Measurements from ENCODE around the gene GGA1. TPM values are rescaled to one million over a fixed set of nuclear protein-coding genes. Genes with fewer than 3 reads are reported as not detected.
A peak's percentile ranks its signal among the peaks of the same experiment; 100 is the strongest.

The GGA1 gene
- total RNA-seq, 4 donors from 2014 or later = 37.8 to 46.5 (median 39.1) TPM

DNA sequence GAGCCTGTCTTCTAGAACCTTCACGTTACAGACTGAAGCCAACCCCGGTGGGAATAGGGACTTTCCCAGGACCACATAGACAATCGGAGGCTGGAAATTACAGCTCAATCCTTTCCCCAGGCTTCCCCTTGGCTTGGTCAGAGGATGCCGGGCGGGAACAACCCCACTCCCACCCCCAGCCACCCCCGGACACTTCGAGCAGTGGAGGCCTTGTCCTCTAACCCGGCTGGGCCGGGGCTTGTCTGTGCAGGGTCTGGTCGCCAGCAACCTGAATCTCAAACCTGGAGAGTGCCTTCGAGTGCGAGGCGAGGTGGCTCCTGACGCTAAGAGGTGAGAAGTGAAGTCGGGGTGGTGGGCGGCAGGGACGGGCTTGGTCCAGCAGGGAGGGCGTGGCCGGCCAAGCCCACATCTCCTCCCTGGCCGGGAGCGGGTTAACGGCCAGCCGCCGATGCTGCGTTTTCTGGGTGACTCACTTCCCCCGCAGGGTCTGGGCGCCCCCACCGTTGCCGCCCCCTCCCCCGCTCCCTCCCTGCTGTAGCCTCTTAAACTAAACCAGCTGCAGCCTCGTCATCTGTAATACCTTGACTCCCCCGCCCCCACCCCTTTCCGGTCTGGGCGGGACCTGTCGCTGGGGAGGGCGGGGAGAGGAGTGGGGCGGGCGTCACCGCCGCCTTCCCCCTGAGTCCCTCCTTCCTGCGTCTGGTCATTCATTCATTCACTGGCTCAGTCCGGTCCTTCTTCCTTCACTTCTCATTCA is 68.3 kb downstream of the GGA1 start:
- peaks cover 3 to 99% (median 29%) of the 10 kb centered on the region in 3 donors for H3K4me1 ChIP-seq
- peak; percentile 48 for ATAC-seq
- H3K4me3 ChIP-seq = peak overlapping the region; percentile 42 to 57
- 0% methylated on average over 4 of the region's 42 CpGs; no CpG with 5 or more reads in 1 of the 2 donors for WGBS, 2 donors (ENCODE audit: low coverage in 1 of 2)
- no peaks in the 10 kb centered on the region for H3K27me3 ChIP-seq
- no peak for TF ChIP-seq EP300 (IDR thresholded peaks at IDR 0.05)
- TF ChIP-seq, protein P1, sequence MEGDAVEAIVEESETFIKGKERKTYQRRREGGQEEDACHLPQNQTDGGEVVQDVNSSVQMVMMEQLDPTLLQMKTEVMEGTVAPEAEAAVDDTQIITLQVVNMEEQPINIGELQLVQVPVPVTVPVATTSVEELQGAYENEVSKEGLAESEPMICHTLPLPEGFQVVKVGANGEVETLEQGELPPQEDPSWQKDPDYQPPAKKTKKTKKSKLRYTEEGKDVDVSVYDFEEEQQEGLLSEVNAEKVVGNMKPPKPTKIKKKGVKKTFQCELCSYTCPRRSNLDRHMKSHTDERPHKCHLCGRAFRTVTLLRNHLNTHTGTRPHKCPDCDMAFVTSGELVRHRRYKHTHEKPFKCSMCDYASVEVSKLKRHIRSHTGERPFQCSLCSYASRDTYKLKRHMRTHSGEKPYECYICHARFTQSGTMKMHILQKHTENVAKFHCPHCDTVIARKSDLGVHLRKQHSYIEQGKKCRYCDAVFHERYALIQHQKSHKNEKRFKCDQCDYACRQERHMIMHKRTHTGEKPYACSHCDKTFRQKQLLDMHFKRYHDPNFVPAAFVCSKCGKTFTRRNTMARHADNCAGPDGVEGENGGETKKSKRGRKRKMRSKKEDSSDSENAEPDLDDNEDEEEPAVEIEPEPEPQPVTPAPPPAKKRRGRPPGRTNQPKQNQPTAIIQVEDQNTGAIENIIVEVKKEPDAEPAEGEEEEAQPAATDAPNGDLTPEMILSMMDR (IDR thresholded peaks at IDR 0.05) = no peak
- TF ChIP-seq POLR2A (IDR thresholded peaks at IDR 0.05) = peak; percentile 26 to 30
- peak; percentile 84 for TF ChIP-seq POLR2AphosphoS5 (IDR thresholded peaks at IDR 0.05)
- peak overlapping the region; percentile 69 to 98 (median 94) for H3K27ac ChIP-seq
- H3K9me3 ChIP-seq = no peaks in the 10 kb centered on the region
- H3K36me3 ChIP-seq = peaks cover 0 to 25% of the 10 kb centered on the region in 2 donors

DNA sequence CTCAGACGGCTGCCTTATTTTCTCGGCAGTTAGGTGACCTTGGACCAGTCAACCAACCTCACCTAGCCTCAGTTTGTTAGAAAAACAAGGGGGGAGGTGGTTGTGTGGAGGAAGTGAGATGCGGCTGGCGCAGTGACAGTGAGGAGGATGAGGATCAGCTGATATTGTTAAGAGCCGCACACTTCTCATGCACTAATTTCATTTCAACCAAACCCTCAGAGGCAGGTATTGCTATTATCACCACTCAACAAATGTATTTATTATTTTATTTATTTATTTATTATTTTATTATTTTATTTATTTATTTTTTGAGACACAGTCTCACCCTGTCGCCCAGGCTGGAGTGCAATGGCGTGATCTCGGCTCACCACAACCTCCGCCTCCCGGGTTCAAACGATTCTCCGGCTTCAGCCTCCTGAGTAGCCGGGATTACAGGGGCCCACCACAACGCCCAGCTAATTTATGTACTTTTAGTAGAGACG is 68.9 kb downstream of the GGA1 start:
- TF ChIP-seq POLR2A (IDR thresholded peaks at IDR 0.05) = no peak
- no peak for TF ChIP-seq EP300 (IDR thresholded peaks at IDR 0.05)
- TF ChIP-seq POLR2AphosphoS5 (IDR thresholded peaks at IDR 0.05) = no peak
- TF ChIP-seq, protein P1 (IDR thresholded peaks at IDR 0.05) = no peak
- peaks cover 0 to 25% of the 10 kb centered on the region in 2 donors for H3K36me3 ChIP-seq
- peak overlapping the region in 3 of 4 donors; percentile 93 to 98 (median 94) for H3K27ac ChIP-seq
- peaks cover 3 to 95% (median 29%) of the 10 kb centered on the region in 3 donors for H3K4me1 ChIP-seq
- no peaks in the 10 kb centered on the region for H3K9me3 ChIP-seq
- no peak for ATAC-seq
- 10 to 18% methylated on average over 5 to 9 of the region's 15 CpGs for WGBS, 2 donors (ENCODE audit: low coverage in 1 of 2)
- H3K27me3 ChIP-seq = no peaks in the 10 kb centered on the region
- peak overlapping the region; percentile 42 to 57 for H3K4me3 ChIP-seq

DNA sequence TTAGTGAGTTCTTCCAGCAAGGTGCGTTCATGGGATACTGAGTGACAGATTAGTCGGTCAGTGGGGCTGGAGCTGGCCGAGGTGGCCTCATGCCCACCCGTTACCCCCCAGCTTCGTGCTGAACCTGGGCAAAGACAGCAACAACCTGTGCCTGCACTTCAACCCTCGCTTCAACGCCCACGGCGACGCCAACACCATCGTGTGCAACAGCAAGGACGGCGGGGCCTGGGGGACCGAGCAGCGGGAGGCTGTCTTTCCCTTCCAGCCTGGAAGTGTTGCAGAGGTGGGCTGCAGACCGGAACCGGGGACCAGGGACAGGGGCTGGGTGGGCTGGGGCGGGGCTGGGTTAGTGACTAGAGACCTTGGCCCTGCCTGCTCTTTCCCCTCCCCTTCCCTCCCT is 69.7 kb downstream of the GGA1 start:
- WGBS, 2 donors (ENCODE audit: low coverage in 1 of 2) = 7 to 41% methylated on average over 5 of the region's 18 CpGs
- peaks cover 3 to 86% (median 29%) of the 10 kb centered on the region in 3 donors for H3K4me1 ChIP-seq
- peak overlapping the region in 3 of 4 donors; percentile 93 to 98 (median 94) for H3K27ac ChIP-seq
- H3K27me3 ChIP-seq = no peaks in the 10 kb centered on the region
- no peaks in the 10 kb centered on the region for H3K9me3 ChIP-seq
- peaks cover 0 to 25% of the 10 kb centered on the region in 2 donors for H3K36me3 ChIP-seq
- TF ChIP-seq, protein P1 (IDR thresholded peaks at IDR 0.05) = no peak
- TF ChIP-seq POLR2AphosphoS5 (IDR thresholded peaks at IDR 0.05) (no peak), EP300 (IDR thresholded peaks at IDR 0.05) (no peak), POLR2A (IDR thresholded peaks at IDR 0.05) (no peak)
- H3K4me3 ChIP-seq = peak overlapping the region in 1 of 2 donors; percentile 14
- ATAC-seq = no peak

DNA sequence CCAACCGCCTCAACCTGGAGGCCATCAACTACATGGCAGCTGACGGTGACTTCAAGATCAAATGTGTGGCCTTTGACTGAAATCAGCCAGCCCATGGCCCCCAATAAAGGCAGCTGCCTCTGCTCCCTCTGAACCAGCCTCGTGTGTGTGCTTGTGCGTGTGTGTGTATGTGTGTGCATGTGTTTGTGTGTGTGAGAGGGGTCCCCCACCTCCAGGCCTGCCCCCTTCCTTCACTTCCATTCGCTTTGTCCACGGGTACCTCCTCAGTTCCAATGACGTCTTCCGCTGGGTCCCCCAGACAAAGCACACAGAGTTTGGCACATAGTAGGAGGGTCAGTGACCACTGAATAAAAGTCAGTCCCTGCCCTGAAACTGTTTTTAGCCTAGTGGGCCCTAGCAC is 71.0 kb downstream of the GGA1 start:
- H3K27me3 ChIP-seq = no peaks in the 10 kb centered on the region
- ATAC-seq = no peak
- H3K4me1 ChIP-seq = peaks cover 0 to 73% (median 18%) of the 10 kb centered on the region in 3 donors
- H3K9me3 ChIP-seq = no peaks in the 10 kb centered on the region
- H3K27ac ChIP-seq = peak overlapping the region in 3 of 4 donors; percentile 20 to 94 (median 93)
- no peak overlapping the region for H3K4me3 ChIP-seq
- TF ChIP-seq, protein P1 (IDR thresholded peaks at IDR 0.05) = no peak
- peak; percentile 3 for TF ChIP-seq POLR2AphosphoS5 (IDR thresholded peaks at IDR 0.05)
- peaks cover 0 to 25% of the 10 kb centered on the region in 2 donors for H3K36me3 ChIP-seq
- 42 to 60% methylated on average over 1 to 4 of the region's 8 CpGs for WGBS, 2 donors (ENCODE audit: low coverage in 1 of 2)

Measured in gastroesophageal sphincter (tissue), 4 donors.